Measurements from ENCODE around the gene LLGL2. TPM values are rescaled to one million over a fixed set of nuclear protein-coding genes. Genes with fewer than 3 reads are reported as not detected.

The LLGL2 gene
- total RNA-seq, 1 donor from 2014 or later = 14.8 TPM

- Histone ChIP-seq H2AFZ (ENCODE audit: low read depth, low read length) (no peak overlapping the region), H3K4me3 (ENCODE audit: insufficient read depth, low read depth, low read length) (no peak overlapping the region), H3K9ac (ENCODE audit: low read length) (no peak overlapping the region), H3K36me3 (ENCODE audit: insufficient read depth, low read length) (peaks cover 2% of the 10 kb centered on the region), H3K4me2 (ENCODE audit: low read length) (no peak overlapping the region), H3K27ac (ENCODE audit: low read depth, low read length) (no peak overlapping the region), H4K20me1 (ENCODE audit: insufficient read depth, low read length) (no peaks in the 10 kb centered on the region), H3K27me3 (ENCODE audit: insufficient read depth, low read length) (no peaks in the 10 kb centered on the region), H3K79me2 (ENCODE audit: insufficient read depth, low read length) (no peaks in the 10 kb centered on the region), H3K9me3 (ENCODE audit: insufficient read depth, low read depth, low read length) (no peaks in the 10 kb centered on the region), H3K4me1 (ENCODE audit: insufficient read depth, low read length) (no peaks in the 10 kb centered on the region)
- FAIRE-seq (no peak), DNase-seq (ENCODE audit: low read depth) (no peak)
- Mint-ChIP-seq H3K27me3 (ENCODE audit: low read depth, unreplicated experiment) (no peaks in the 10 kb centered on the region), H3K9me3 (ENCODE audit: unreplicated experiment) (no peaks in the 10 kb centered on the region), H3K36me3 (ENCODE audit: low read depth, unreplicated experiment) (peaks cover 8% of the 10 kb centered on the region), H3K4me1 (ENCODE audit: low read depth, unreplicated experiment) (no peaks in the 10 kb centered on the region), H3K4me3 (ENCODE audit: unreplicated experiment) (no peak overlapping the region), H3K27ac (ENCODE audit: unreplicated experiment) (no peak overlapping the region)
- TF ChIP-seq EZH2 (IDR thresholded peaks at IDR 0.05; ENCODE audit: insufficient read depth, low read length) (no peak), CTCF (IDR thresholded peaks at IDR 0.05; ENCODE audit: insufficient read depth, low read depth, low read length) (no peak)
Measured at GRCh38 chr17:75498039-75498725, 27.3 kb upstream of the LLGL2 start.

- H3K27ac Mint-ChIP-seq (ENCODE audit: unreplicated experiment) = no peak overlapping the region
- no peak for DNase-seq (ENCODE audit: low read depth)
Measured at GRCh38 chr17:75498726-75499213, 26.7 kb upstream of the LLGL2 start.

More at GRCh38 chr17:75498726-75499213, 26.7 kb upstream of the LLGL2 start:
- Histone ChIP-seq H3K27me3 (ENCODE audit: insufficient read depth, low read length) (no peaks in the 10 kb centered on the region), H3K27ac (ENCODE audit: low read depth, low read length) (no peak overlapping the region), H3K9ac (ENCODE audit: low read length) (no peak overlapping the region), H3K4me1 (ENCODE audit: insufficient read depth, low read length) (no peaks in the 10 kb centered on the region), H3K79me2 (ENCODE audit: insufficient read depth, low read length) (no peaks in the 10 kb centered on the region), H2AFZ (ENCODE audit: low read depth, low read length) (no peak overlapping the region), H3K36me3 (ENCODE audit: insufficient read depth, low read length) (peaks cover 2% of the 10 kb centered on the region), H3K4me3 (ENCODE audit: insufficient read depth, low read depth, low read length) (no peak overlapping the region), H4K20me1 (ENCODE audit: insufficient read depth, low read length) (no peaks in the 10 kb centered on the region), H3K9me3 (ENCODE audit: insufficient read depth, low read depth, low read length) (no peaks in the 10 kb centered on the region), H3K4me2 (ENCODE audit: low read length) (no peak overlapping the region)
- Mint-ChIP-seq H3K27me3 (ENCODE audit: low read depth, unreplicated experiment) (no peaks in the 10 kb centered on the region), H3K4me1 (ENCODE audit: low read depth, unreplicated experiment) (no peaks in the 10 kb centered on the region), H3K4me3 (ENCODE audit: unreplicated experiment) (no peak overlapping the region), H3K36me3 (ENCODE audit: low read depth, unreplicated experiment) (peaks cover 8% of the 10 kb centered on the region), H3K9me3 (ENCODE audit: unreplicated experiment) (no peaks in the 10 kb centered on the region)
- no peak for TF ChIP-seq CTCF (IDR thresholded peaks at IDR 0.05; ENCODE audit: insufficient read depth, low read depth, low read length)
- no peak for TF ChIP-seq EZH2 (IDR thresholded peaks at IDR 0.05; ENCODE audit: insufficient read depth, low read length)
- no peak for FAIRE-seq

All from astrocyte (in vitro differentiated cells and primary cell).